Stimulated activated CD4-positive, alpha-beta T cell treated with anti-CD3 and anti-CD28 coated beads, Interleukin-4, amount 100 ng/mL, for 1 hour (primary cell): ENCODE measurements around the gene ANKRD44.
A peak's percentile ranks its signal among the peaks of the same experiment; 100 is the strongest.
"Not testable (repeated sequence)": the region's sequence is repeated elsewhere in the genome, so short reads cannot be mapped to it uniquely, and the experiment has no call there.

Source experiments
- DNase-seq: peaks from one replicate; pipeline ENCODE4 v3.0.0-alpha.2; 2020

The ANKRD44 gene

GRCh38 chr2:197256547-197257170 is 53.9 kb downstream of the ANKRD44 start:
- DNase-seq, result no peak

- no peak for DNase-seq
Measured at GRCh38 chr2:197256021-197256420, 54.6 kb downstream of the ANKRD44 start.

- DNase-seq, result peak; percentile 68
Measured at GRCh38 chr2:197255543-197255942, 55.0 kb downstream of the ANKRD44 start.

- no peak for DNase-seq
Measured at GRCh38 chr2:197254776-197255530, 55.6 kb downstream of the ANKRD44 start.

- DNase-seq, result no peak
Measured at GRCh38 chr2:197251576-197251975, 59.0 kb downstream of the ANKRD44 start.

- DNase-seq, result no peak
Measured at GRCh38 chr2:197251163-197251562, 59.4 kb downstream of the ANKRD44 start.

- DNase-seq, result no peak
Measured at GRCh38 chr2:197250084-197250397, 60.5 kb downstream of the ANKRD44 start.

GRCh38 chr2:197249381-197250083 is 61.0 kb downstream of the ANKRD44 start:
- no peak for DNase-seq

GRCh38 chr2:197248623-197249022 is 62.0 kb downstream of the ANKRD44 start:
- no peak for DNase-seq

- DNase-seq, result no peak
Measured at GRCh38 chr2:197248001-197248401, 62.6 kb downstream of the ANKRD44 start.

GRCh38 chr2:197247083-197247482 is 63.5 kb downstream of the ANKRD44 start:
- no peak for DNase-seq

- DNase-seq, result no peak
Measured at GRCh38 chr2:197245829-197246804, 64.5 kb downstream of the ANKRD44 start.

GRCh38 chr2:197244349-197244748 is 66.2 kb downstream of the ANKRD44 start:
- no peak for DNase-seq

- no peak for DNase-seq
Measured at GRCh38 chr2:197242719-197243118, 67.9 kb downstream of the ANKRD44 start.

- no peak for DNase-seq
Measured at GRCh38 chr2:197241596-197241995, 69.0 kb downstream of the ANKRD44 start.

- DNase-seq, result no peak
Measured at GRCh38 chr2:197241153-197241552, 69.4 kb downstream of the ANKRD44 start.

GRCh38 chr2:197240421-197241041 is 70.0 kb downstream of the ANKRD44 start:
- DNase-seq, result no peak

- not testable (repeated sequence) for DNase-seq
Measured at GRCh38 chr2:197240018-197240417, 70.6 kb downstream of the ANKRD44 start.

- DNase-seq, result no peak
Measured at GRCh38 chr2:197239434-197239833, 71.1 kb downstream of the ANKRD44 start.

- DNase-seq, result no peak
Measured at GRCh38 chr2:197238043-197238365, 72.6 kb downstream of the ANKRD44 start.

- no peak for DNase-seq
Measured at GRCh38 chr2:197237291-197238042, 73.1 kb downstream of the ANKRD44 start.

GRCh38 chr2:197236816-197237215 is 73.8 kb downstream of the ANKRD44 start:
- no peak for DNase-seq
